Measurements from ENCODE around the gene MACROH2A1.

Gene MACROH2A1

GRCh38 chr5:135347392-135347791 is 51.6 kb downstream of the MACROH2A1 start:
- TF ChIP-seq, protein P1, sequence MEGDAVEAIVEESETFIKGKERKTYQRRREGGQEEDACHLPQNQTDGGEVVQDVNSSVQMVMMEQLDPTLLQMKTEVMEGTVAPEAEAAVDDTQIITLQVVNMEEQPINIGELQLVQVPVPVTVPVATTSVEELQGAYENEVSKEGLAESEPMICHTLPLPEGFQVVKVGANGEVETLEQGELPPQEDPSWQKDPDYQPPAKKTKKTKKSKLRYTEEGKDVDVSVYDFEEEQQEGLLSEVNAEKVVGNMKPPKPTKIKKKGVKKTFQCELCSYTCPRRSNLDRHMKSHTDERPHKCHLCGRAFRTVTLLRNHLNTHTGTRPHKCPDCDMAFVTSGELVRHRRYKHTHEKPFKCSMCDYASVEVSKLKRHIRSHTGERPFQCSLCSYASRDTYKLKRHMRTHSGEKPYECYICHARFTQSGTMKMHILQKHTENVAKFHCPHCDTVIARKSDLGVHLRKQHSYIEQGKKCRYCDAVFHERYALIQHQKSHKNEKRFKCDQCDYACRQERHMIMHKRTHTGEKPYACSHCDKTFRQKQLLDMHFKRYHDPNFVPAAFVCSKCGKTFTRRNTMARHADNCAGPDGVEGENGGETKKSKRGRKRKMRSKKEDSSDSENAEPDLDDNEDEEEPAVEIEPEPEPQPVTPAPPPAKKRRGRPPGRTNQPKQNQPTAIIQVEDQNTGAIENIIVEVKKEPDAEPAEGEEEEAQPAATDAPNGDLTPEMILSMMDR (conservative IDR thresholded peaks at IDR 0.05), result no peak
- H3K27ac ChIP-seq, result no peak overlapping the region

- TF ChIP-seq, protein P1 (conservative IDR thresholded peaks at IDR 0.05), result no peak
- no peak overlapping the region for H3K27ac ChIP-seq
Observed at GRCh38 chr5:135345956-135346731, 52.9 kb downstream of the MACROH2A1 start.

- TF ChIP-seq, protein P1 (conservative IDR thresholded peaks at IDR 0.05), result no peak
- no peak overlapping the region for H3K27ac ChIP-seq
Observed at GRCh38 chr5:135344349-135344748, 54.7 kb downstream of the MACROH2A1 start.

- TF ChIP-seq, protein P1 (conservative IDR thresholded peaks at IDR 0.05), result no peak
- H3K27ac ChIP-seq, result no peak overlapping the region
Observed at GRCh38 chr5:135343413-135343812, 55.6 kb downstream of the MACROH2A1 start.

- no peak overlapping the region for H3K27ac ChIP-seq
- TF ChIP-seq, protein P1 (conservative IDR thresholded peaks at IDR 0.05), result no peak
Observed at GRCh38 chr5:135342551-135342875, 56.5 kb downstream of the MACROH2A1 start.

DNA sequence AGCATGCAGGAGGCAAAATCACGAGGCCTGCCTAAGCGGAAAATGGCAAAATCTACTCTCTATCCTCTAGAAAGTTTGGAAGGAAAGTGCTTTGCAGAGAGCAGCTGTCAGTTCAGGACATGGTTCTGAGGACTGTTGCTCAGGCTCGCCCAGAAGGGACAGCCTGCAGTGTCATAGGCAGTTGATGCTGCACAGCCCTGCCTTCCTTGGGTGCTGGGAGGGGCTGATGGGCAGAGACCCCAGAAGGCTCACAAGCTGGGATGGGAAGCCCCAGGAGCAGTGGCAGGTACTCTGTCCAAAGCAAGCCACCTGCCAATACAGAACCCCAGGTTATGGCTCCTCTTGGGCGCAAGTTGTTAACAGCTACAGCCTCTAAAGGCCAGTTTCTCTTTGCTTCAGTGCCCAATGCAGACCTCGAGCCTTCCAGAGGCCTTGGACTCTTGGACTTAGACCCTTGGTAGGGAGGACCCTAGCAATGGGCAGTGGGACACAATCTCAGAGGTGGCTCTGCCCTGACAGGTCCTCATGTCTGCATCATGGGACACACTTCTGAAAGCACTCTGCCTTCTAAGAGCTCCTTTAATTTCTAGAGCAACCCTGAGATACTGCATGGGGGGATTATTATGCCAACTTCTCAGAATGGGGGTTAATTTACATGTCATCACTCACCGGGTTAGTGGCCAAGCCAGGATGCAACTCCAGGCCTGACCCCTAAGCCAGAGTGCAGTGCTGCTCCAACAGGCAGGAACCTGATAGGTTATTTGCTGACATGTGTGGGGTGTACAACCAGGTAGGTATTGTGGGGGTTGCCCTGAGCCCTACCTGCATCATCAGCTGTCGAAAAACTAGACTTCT is 57.1 kb downstream of the MACROH2A1 start:
- no peak overlapping the region for H3K27ac ChIP-seq
- TF ChIP-seq, protein P1 (conservative IDR thresholded peaks at IDR 0.05), result no peak

DNA sequence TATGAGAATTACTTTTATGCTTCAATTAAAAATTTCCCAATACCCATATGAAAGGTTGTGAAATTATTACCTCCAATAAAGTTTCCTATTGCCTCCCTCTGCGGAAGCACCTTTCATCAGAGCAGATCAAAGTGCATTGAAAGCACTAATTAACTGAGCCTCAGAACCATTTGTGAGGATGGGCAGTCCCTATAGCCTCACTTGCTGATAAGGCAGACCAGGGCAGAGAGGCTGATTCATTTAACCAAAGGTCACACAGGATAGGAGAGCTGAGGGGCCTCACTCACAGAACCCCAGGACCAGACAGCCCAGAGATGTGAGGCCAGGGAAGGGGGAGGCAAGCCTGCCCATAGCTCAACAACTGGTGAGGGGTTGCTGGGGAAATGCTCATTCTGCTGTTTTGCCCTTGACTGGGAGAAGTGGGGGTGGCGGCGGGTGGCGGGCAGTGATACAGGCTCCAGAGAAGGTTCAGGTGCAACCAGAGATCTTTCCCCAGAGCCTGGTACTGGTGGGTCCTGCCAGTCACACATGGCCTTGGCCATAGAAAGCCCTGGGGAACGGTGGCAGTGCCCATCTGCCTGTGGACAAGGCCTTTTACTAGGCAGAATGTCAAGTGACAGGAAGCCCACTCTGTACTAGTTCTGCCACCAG is 57.9 kb downstream of the MACROH2A1 start:
- H3K27ac ChIP-seq, result no peak overlapping the region
- TF ChIP-seq, protein P1 (conservative IDR thresholded peaks at IDR 0.05), result no peak
